OCI-LY3 (cell line): ENCODE results near the gene RUFY3.
"Not testable (repeated sequence)": the region's sequence is repeated elsewhere in the genome, so short reads cannot be mapped to it uniquely, and the experiment has no call there.

ENCODE experiments used
- H2AFZ ChIP-seq: fragments of 200-600, 300-600 bp; shearing (Covaris generic); 2 replicates; pipeline ENCODE4 v1.6.0; 2014; ENCODE audit warnings: antibody characterized with exemption, low read depth, low read length
- H3K27ac ChIP-seq: fragments of 200-600, 300-600 bp; sonication (generic); 2 replicates; pipeline ENCODE4 v1.5.1; 2014; ENCODE audit warnings: mild to moderate bottlenecking, low read length, moderate library complexity, mixed read lengths
- H3K27me3 ChIP-seq: fragments of 200-600, 300-600 bp; sonication (generic); 2 replicates; pipeline ENCODE4 v1.6.1; 2014; ENCODE audit warnings: low read depth, low read length, mixed read lengths
- H3K36me3 ChIP-seq: fragments of 200-600, 300-600 bp; sonication (generic); replicated peaks from 2 replicates; pipeline ENCODE3; 2014; ENCODE audit warnings: low read depth, low read length, mixed read lengths
- H3K4me1 ChIP-seq: fragments of 300-600, 200-600 bp; sonication (generic); 2 replicates; pipeline ENCODE4 v1.6.1; 2014; ENCODE audit warnings: low read length, mixed read lengths
- H3K4me2 ChIP-seq: fragments of 200-600, 300-600 bp; sonication (generic); 2 replicates; pipeline ENCODE4 v1.6.1; 2014; ENCODE audit warnings: low read length, mixed read lengths
- H3K4me3 ChIP-seq: fragments of 300-600, 200-600 bp; sonication (generic); 2 replicates; pipeline ENCODE4 v1.5.1; 2014; ENCODE audit warnings: antibody characterized with exemption, mild to moderate bottlenecking, low read length, moderate library complexity
- H3K79me2 ChIP-seq: fragments of 300-600, 200-600 bp; shearing (Covaris generic); 2 replicates; pipeline ENCODE4 v1.6.1; 2014; ENCODE audit warnings: mild to moderate bottlenecking, low read length, mixed read lengths
- H3K9ac ChIP-seq: fragments of 300-600, 200-600 bp; shearing (Covaris generic); 2 replicates; pipeline ENCODE4 v1.6.0; 2014; ENCODE audit warnings: mild to moderate bottlenecking, low read length, moderate library complexity
- H3K9me3 ChIP-seq: fragments of 200-600, 300-600 bp; shearing (Covaris generic); 2 replicates; pipeline ENCODE4 v1.6.1; 2014; ENCODE audit warnings: low read length, mixed read lengths; ENCODE audit not compliant: insufficient read depth
- H4K20me1 ChIP-seq: fragments of 200-600, 300-600 bp; sonication (generic); 2 replicates; pipeline ENCODE4 v1.6.1; 2016; ENCODE audit warnings: low read length, mixed read lengths; ENCODE audit not compliant: insufficient read depth
- EZH2phosphoT487 ChIP-seq: fragments of 200-600 bp; shearing (Covaris generic); IDR thresholded peaks from 2 replicates; pipeline ENCODE4 v1.6.1; 2018; ENCODE audit warnings: antibody characterized with exemption, mixed run types, low read depth
- TF ChIP-seq, protein P1 (sequence below): fragments of 200-600, 300-600 bp; sonication (generic); IDR thresholded peaks from 2 replicates; pipeline ENCODE4 v1.5.1; 2014; ENCODE audit warnings: antibody characterized with exemption, low read length, low read depth

RUFY3 gene

DNA sequence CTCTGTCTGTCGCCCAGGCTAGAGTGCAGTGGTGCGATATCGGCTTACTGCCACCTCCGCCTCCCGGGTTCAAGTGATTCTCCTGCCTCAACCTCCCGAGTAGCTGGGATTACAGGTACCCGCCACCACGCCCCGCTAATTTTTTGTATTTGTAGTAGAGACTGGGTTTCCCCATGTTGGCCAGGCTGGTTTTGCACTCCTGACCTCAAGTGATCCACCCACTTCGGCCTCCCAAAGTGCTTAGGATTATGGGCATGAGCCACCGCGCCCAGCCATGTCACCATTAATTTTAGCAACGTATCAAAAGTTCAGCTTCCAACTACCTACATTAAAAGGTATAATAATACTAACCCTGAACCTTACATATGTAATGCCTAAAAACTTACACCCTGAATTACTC lies 34.4 kb upstream of the RUFY3 start:
- H3K27me3 ChIP-seq = no peaks in the 10 kb centered on the region
- peak overlapping the region; percentile 90 for H3K9ac ChIP-seq
- H3K27ac ChIP-seq = peak overlapping the region; percentile 75
- peaks cover 5% of the 10 kb centered on the region for H3K36me3 ChIP-seq
- H3K4me1 ChIP-seq = peaks cover 15% of the 10 kb centered on the region
- H3K9me3 ChIP-seq = no peaks in the 10 kb centered on the region
- peak overlapping the region; percentile 90 for H2AFZ ChIP-seq
- H4K20me1 ChIP-seq = no peaks in the 10 kb centered on the region
- peaks cover 50% of the 10 kb centered on the region for H3K79me2 ChIP-seq
- peak overlapping the region; percentile 84 for H3K4me3 ChIP-seq
- no peak for TF ChIP-seq EZH2phosphoT487
- TF ChIP-seq, protein P1, sequence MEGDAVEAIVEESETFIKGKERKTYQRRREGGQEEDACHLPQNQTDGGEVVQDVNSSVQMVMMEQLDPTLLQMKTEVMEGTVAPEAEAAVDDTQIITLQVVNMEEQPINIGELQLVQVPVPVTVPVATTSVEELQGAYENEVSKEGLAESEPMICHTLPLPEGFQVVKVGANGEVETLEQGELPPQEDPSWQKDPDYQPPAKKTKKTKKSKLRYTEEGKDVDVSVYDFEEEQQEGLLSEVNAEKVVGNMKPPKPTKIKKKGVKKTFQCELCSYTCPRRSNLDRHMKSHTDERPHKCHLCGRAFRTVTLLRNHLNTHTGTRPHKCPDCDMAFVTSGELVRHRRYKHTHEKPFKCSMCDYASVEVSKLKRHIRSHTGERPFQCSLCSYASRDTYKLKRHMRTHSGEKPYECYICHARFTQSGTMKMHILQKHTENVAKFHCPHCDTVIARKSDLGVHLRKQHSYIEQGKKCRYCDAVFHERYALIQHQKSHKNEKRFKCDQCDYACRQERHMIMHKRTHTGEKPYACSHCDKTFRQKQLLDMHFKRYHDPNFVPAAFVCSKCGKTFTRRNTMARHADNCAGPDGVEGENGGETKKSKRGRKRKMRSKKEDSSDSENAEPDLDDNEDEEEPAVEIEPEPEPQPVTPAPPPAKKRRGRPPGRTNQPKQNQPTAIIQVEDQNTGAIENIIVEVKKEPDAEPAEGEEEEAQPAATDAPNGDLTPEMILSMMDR = no peak
- peak overlapping the region; percentile 86 for H3K4me2 ChIP-seq

DNA sequence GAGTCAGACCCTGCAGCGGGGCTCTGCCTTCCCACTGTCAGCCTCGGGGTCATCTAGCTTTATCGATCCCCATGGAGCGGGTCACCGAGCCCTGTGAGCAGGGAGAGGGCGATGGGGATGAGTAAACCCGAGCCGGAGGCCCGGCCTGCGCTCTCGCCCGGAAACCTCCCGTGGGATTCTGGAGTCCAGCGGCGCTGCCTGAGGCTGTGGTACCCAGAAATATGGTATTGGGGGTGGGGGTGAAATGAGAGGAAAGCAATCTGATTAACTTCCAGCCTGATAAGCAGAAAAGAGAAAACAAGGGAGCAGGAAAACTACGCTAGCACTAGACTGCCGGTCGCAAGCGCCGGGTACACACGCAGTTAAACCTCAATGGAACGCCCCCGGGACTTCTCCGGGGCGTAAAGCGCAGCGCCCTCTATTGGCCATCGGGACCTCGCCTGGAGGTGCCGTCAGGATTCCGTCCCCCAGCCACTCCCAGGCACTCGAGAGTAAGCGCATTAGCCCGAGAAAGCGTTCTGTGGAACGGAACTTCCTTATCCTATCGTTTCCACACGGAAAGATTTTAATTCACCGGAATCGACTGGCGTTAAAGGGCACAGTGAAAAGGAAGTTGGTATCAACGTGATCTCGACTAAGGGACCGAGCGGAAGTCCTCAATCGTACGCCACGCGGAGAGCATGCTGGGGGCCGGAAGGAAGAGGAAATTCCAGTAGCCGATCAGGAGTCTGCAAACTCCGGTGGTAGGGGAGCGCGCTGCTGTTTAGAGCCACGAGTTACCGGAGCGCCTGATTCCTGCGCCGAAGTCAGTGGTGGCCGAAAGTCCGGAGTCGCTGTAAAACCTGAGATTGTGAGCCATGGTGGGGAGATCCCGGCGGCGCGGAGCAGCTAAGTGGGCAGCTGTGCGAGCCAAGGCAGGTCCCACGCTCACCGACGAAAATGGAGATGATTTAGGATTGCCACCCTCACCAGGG lies 33.7 kb upstream of the RUFY3 start, which contains the start of gene UTP3:
Gene UTP3, plus strand, starts transcription at position 712 of the 974 bp plus-strand sequence. Its CDS starts 146 bp downstream, at position 858.
- H3K4me3 ChIP-seq = peak within 1 kb of the TSS; percentile 84
- H3K79me2 ChIP-seq = peaks cover 53% of the 10 kb centered on the region
- H3K9ac ChIP-seq = peak within 1 kb of the TSS; percentile 90
- H3K4me1 ChIP-seq = peaks cover 15% of the 10 kb centered on the region
- no peaks in the 10 kb centered on the region for H3K9me3 ChIP-seq
- TF ChIP-seq EZH2phosphoT487 = no peak
- TF ChIP-seq, protein P1 = peak; percentile 97
- H2AFZ ChIP-seq = peak within 1 kb of the TSS; percentile 90
- H3K36me3 ChIP-seq = peaks cover 10% of the 10 kb centered on the region
- H3K27ac ChIP-seq = peak within 1 kb of the TSS; percentile 75
- H3K27me3 ChIP-seq = no peaks in the 10 kb centered on the region
- H3K4me2 ChIP-seq = peak within 1 kb of the TSS; percentile 86
- H4K20me1 ChIP-seq = no peaks in the 10 kb centered on the region

DNA sequence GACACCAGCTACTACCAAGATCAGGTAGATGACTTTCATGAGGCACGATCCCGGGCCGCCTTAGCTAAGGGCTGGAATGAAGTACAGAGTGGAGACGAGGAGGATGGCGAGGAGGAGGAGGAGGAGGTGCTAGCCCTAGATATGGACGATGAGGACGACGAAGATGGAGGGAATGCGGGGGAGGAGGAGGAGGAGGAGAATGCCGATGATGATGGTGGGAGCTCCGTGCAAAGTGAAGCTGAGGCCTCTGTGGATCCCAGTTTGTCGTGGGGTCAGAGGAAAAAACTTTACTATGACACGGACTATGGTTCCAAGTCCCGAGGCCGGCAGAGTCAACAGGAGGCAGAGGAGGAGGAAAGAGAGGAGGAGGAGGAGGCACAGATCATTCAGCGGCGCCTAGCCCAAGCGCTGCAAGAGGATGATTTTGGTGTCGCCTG lies 33.0 kb upstream of the RUFY3 start:
- Histone ChIP-seq H2AFZ (peak overlapping the region; percentile 74; the same call in 1 of the 2 replicates), H3K79me2 (peaks cover 56% of the 10 kb centered on the region), H3K4me1 (peaks cover 15% of the 10 kb centered on the region)

DNA sequence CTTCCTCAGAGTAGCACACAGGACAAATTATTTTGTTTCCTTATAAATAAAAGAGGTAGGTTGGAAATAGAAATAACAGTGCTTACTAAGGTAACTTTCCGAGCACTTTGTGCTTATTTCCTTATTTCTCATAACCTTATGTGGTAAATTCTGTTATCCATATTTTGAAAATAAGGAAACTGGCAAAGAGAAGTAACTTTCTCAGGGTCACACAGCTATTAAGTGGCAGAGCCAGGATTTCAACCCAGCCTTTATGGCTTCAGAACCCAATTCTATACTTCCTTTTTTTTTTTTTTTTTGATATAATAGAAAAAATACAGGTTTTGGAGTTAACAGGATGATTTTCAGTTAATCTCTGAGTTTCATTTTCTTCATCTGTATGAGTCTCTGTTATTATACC lies 30.1 kb upstream of the RUFY3 start:
- peaks cover 10% of the 10 kb centered on the region for H3K36me3 ChIP-seq
- H3K4me1 ChIP-seq = peaks cover 15% of the 10 kb centered on the region
- no peak overlapping the region for H3K27ac ChIP-seq
- H3K4me2 ChIP-seq = no peak overlapping the region
- TF ChIP-seq, protein P1 = no peak
- no peak for TF ChIP-seq EZH2phosphoT487
- H3K4me3 ChIP-seq = no peak overlapping the region
- H3K9me3 ChIP-seq = no peaks in the 10 kb centered on the region
- no peaks in the 10 kb centered on the region for H3K27me3 ChIP-seq
- no peak overlapping the region for H3K9ac ChIP-seq
- no peak overlapping the region for H2AFZ ChIP-seq
- peaks cover 56% of the 10 kb centered on the region for H3K79me2 ChIP-seq
- no peaks in the 10 kb centered on the region for H4K20me1 ChIP-seq

More for the DNA sequence above, 33.0 kb upstream of the RUFY3 start:
- H3K4me2 ChIP-seq = peak overlapping the region; percentile 86
- no peak for TF ChIP-seq EZH2phosphoT487
- TF ChIP-seq, protein P1 = no peak
- peak overlapping the region; percentile 84 for H3K4me3 ChIP-seq
- H3K9me3 ChIP-seq = no peaks in the 10 kb centered on the region
- H3K9ac ChIP-seq = peak overlapping the region; percentile 90
- H3K36me3 ChIP-seq = peaks cover 10% of the 10 kb centered on the region
- peak overlapping the region; percentile 75 for H3K27ac ChIP-seq
- no peaks in the 10 kb centered on the region for H4K20me1 ChIP-seq
- no peaks in the 10 kb centered on the region for H3K27me3 ChIP-seq

DNA sequence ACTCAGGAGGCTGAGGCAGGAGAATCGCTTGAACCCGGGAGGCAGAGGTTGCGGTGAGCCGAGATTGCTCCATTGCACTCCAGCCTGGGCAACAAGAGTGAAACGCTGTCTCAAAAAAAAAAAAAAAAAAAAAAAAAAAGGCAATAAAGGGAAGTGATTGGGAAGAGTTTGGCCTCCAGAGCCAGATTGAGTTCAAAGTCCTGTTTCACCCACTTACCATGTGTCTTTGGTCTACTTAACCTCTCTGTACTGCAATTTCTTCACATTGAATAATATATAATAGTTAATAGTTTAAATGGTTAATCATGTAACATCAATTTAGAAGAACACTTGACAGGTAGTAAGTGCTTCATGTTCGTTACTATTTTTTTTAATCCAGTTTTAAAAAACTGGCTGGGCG lies 27.1 kb upstream of the RUFY3 start:
- H3K27ac ChIP-seq, H4K20me1 ChIP-seq, H2AFZ ChIP-seq, H3K27me3 ChIP-seq, H3K36me3 ChIP-seq, H3K4me3 ChIP-seq, H3K4me1 ChIP-seq, H3K9me3 ChIP-seq, H3K4me2 ChIP-seq, H3K9ac ChIP-seq: not testable (repeated sequence)
- H3K79me2 ChIP-seq = peaks cover 32% of the 10 kb centered on the region

DNA sequence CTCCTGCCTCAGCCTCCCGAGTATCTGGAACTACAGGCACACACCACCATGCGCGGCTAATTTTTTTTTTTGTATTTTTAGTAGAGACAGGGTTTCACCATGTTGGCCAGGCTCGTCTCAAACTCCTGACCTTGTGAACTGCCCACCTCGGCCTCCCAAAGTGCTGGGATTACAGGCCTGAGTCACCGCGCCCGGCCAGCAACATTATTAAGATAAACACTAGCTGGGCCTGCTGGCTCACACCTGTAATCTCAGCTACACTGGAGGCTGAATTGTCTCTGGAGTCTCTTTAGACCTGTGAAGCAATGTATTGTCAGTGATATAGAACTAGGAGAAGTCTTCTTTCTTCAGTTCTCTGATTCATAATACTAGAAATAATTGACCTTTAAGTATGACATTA lies 23.3 kb upstream of the RUFY3 start:
- H3K9me3 ChIP-seq, H3K4me3 ChIP-seq, H2AFZ ChIP-seq, H3K36me3 ChIP-seq, H3K79me2 ChIP-seq, H4K20me1 ChIP-seq, H3K27me3 ChIP-seq, H3K4me2 ChIP-seq, H3K27ac ChIP-seq, H3K9ac ChIP-seq, H3K4me1 ChIP-seq: not testable (repeated sequence)
